Spleen (tissue), 11 donors: ENCODE results near the gene STING1. TPM values are rescaled to one million over a fixed set of nuclear protein-coding genes. Genes with fewer than 3 reads are reported as not detected.

Experiments
- DNase-seq: peaks from one replicate; pipeline ENCODE4 v3.0.0-alpha.2; 2020
- H3K27ac ChIP-seq, 8 donors: fragments of 200-600 bp; sonication (generic) in 7 of 8; 1 replicate in 4 of 8; 2 replicates in 4 of 8; pipeline versions ENCODE4 v1.5.0 to v1.8.0; 2016 to 2021; ENCODE audit warnings: inconsistent platforms in 4 of 8, mild to moderate bottlenecking in 4 of 8, moderate library complexity in 1 of 8
- H3K27me3 ChIP-seq, 7 donors: fragments of 200-600 bp; sonication (generic) in 6 of 7; replicated peaks in 1 of 7; 1 replicate in 4 of 7; 2 replicates in 3 of 7; pipeline versions ENCODE4 v1.5.0 to v1.8.0; 2016 to 2021; ENCODE audit warnings: inconsistent platforms in 3 of 7, mild to moderate bottlenecking in 1 of 7
- H3K36me3 ChIP-seq, 6 donors: fragments of 200-600 bp; sonication (generic) in 5 of 6; 1 replicate in 4 of 6; 2 replicates in 2 of 6; pipeline versions ENCODE4 v1.5.0 to v1.8.0; 2016 to 2021; ENCODE audit warnings: inconsistent platforms in 2 of 6
- H3K4me1 ChIP-seq, 6 donors: fragments of 200-600 bp; sonication (generic) in 5 of 6; 1 replicate in 3 of 6; 2 replicates in 3 of 6; pipeline versions ENCODE4 v1.5.0 to v1.8.0; 2016 to 2021; ENCODE audit warnings: inconsistent platforms in 3 of 6
- H3K4me3 ChIP-seq, 8 donors: fragments of 200-600 bp; sonication (generic) in 7 of 8; 1 replicate in 4 of 8; 2 replicates in 4 of 8; pipeline versions ENCODE4 v1.5.0 to v1.8.0; 2016 to 2021; ENCODE audit warnings: inconsistent platforms in 4 of 8, mild to moderate bottlenecking in 4 of 8, moderate library complexity in 2 of 8
- H3K9me3 ChIP-seq, 8 donors: fragments of 200-600 bp; sonication (generic) in 7 of 8; 1 replicate in 4 of 8; 2 replicates in 4 of 8; pipeline versions ENCODE4 v1.5.0 to v1.8.0; 2016 to 2021; ENCODE audit warnings: inconsistent platforms in 4 of 8
- POLR2A ChIP-seq, 3 donors: fragments of 450-650 bp; IDR thresholded peaks; one replicate each; pipeline ENCODE4 v1.5.1; 2017; ENCODE audit warnings: antibody characterized with exemption in 3 of 3, mild to moderate bottlenecking in 1 of 3
- POLR2AphosphoS5 ChIP-seq, 3 donors: sonication (generic); formaldehyde crosslinking; IDR thresholded peaks; one replicate each; pipeline ENCODE4 v1.5.1; 2017; ENCODE audit warnings: antibody characterized with exemption in 3 of 3
- WGBS, 5 donors: extraction: QIAGEN DNeasy Blood & Tissue Kit in 3 of 5; methylation state at CpG; one replicate each; pipeline versions ENCODE4 v1.1.5 to v1.1.7; 2013 to 2018; 5-methylcytosine and 5-hydroxymethylcytosine counted together
- intact Hi-C: fragments of 100-400 bp; cut with DNase I; formaldehyde crosslinking; loops from one replicate; pipeline ENCODE4 v1.15.0; 2023; ENCODE audit warnings: low total_unique reads
- polyA plus RNA-seq, 3 donors: library from polyadenylated mRNA; stranded (reverse); fragments of 200-250 nt; gene quantifications; one replicate each; pipeline ENCODE4 v1.2.1, GENCODE V29; 2013
- total RNA-seq, 7 donors: library from RNA; depleted of rRNA in 3 of 7; stranded (reverse); fragments of >200 nt in 3 of 7; fragmentation: NEBNext Ultra II Directional in 4 of 7; extraction: Animal tissue kit (Norgen Biotek cat#: 25700) in 4 of 7; gene quantifications; one replicate each; pipeline versions ENCODE4 v1.1.0 to v1.2.1, GENCODE V29; 2016 to 2021
- TF ChIP-seq, protein P1 (sequence below), 11 experiments: fragments of 200-600 bp in 7 of 11; fragments of 450-650 bp in 4 of 11; sonication (generic) in 4 of 11; IDR thresholded peaks in 8 of 11; conservative IDR thresholded peaks in 3 of 11; 1 replicate in 7 of 11; 2 replicates in 4 of 11; pipeline versions ENCODE4 v1.4.0 to v1.8.0; 2016 to 2021; ENCODE audit warnings: antibody characterized with exemption in 11 of 11, inconsistent platforms in 4 of 11, mild to moderate bottlenecking in 1 of 11
- donor health status: healthy with polysubstance abuse.
- donor health status: DM: no; HTN: no; CAD: no; lungs with moderate emphysema.
- donor health status: DM: no; HTN: no; CAD: no.
- donor health status: Bipolar disorder and iron deficiency.
- donor health status: healthy.
- donor health status: DM: no; HTN: no; CAD: no.
- donor health status: DM: yes; HTN: yes; CAD: no.

STING1 gene
- total and polyA plus RNA-seq, 10 donors = 24.2 to 166 (median 104) TPM

DNA sequence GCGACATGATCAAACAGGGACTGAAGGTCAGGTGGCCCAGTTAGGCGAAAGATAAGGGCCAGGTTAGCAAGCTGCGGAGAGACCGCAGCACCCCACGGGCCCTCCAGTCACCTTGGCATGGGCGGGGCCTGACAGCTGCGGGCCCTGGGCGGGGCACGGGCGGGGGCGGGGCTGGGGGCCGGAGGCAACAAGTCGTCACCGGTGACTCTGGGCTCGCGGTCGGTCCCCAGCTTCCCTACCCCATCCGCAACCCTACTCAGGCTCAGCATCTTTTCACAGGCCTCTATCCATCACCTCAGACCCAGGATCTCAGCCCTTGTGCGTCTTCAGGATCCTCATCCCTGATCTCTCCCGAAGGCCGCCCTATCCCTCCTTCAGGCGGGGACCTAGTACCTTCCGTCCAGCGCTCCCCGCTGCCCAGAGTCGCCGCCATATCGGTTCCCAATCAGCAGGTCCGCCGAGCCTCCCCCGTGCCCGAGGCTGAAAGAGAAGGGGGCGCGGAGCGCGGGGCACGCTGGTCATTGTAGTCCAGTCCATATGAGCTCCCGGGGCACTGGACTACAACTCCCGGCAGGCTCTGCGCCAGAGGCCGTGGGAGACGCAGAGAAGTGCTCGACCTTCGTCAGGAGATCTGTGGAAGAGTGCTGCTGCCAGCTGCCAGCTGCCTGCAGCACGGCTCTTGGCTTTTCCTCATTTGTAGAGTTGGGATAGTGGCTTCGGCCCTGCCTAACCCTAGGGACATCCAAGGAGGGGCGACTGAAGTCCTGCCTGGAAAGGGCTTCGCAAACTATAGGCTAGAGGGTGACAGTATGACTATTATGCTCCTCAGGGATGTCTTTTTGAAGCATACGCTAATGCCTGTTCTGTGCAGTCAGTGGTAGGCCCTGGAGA is 43.3 kb downstream of the STING1 start, which contains the start of gene DNAJC18:
Gene DNAJC18, minus strand, starts transcription at position 513 of the 891 bp plus-strand sequence. Its CDS starts 80 bp downstream, at position 433.
- Histone ChIP-seq H3K27me3 (no peaks in the 10 kb centered on the region), H3K9me3 (no peaks in the 10 kb centered on the region), H3K27ac (peak within 1 kb of the TSS; percentile 91 to 99 (median 98)), H3K4me1 (peaks cover 7 to 36% (median 14%) of the 10 kb centered on the region in 6 donors), H3K36me3 (peaks cover 0 to 21% (median 0%) of the 10 kb centered on the region in 6 donors), H3K4me3 (peak within 1 kb of the TSS; percentile 58 to 87 (median 71))
- 3 to 10% (median 4%) methylated on average over 22 to 49 of the region's 49 CpGs for WGBS, 5 donors
- intact Hi-C loops = no loop called here
- DNase-seq = peak; percentile 98
- TF ChIP-seq, protein P1, sequence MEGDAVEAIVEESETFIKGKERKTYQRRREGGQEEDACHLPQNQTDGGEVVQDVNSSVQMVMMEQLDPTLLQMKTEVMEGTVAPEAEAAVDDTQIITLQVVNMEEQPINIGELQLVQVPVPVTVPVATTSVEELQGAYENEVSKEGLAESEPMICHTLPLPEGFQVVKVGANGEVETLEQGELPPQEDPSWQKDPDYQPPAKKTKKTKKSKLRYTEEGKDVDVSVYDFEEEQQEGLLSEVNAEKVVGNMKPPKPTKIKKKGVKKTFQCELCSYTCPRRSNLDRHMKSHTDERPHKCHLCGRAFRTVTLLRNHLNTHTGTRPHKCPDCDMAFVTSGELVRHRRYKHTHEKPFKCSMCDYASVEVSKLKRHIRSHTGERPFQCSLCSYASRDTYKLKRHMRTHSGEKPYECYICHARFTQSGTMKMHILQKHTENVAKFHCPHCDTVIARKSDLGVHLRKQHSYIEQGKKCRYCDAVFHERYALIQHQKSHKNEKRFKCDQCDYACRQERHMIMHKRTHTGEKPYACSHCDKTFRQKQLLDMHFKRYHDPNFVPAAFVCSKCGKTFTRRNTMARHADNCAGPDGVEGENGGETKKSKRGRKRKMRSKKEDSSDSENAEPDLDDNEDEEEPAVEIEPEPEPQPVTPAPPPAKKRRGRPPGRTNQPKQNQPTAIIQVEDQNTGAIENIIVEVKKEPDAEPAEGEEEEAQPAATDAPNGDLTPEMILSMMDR (IDR thresholded peaks at IDR 0.05 in 8 of 11, conservative IDR thresholded peaks at IDR 0.05 in 3 of 11) = peak in 2 of 11 experiments; percentile 3 to 29
- TF ChIP-seq POLR2AphosphoS5 (IDR thresholded peaks at IDR 0.05) (peak; percentile 89 to 93 (median 90)), POLR2A (IDR thresholded peaks at IDR 0.05) (peak in 2 of 3 donors; percentile 1 to 64)

DNA sequence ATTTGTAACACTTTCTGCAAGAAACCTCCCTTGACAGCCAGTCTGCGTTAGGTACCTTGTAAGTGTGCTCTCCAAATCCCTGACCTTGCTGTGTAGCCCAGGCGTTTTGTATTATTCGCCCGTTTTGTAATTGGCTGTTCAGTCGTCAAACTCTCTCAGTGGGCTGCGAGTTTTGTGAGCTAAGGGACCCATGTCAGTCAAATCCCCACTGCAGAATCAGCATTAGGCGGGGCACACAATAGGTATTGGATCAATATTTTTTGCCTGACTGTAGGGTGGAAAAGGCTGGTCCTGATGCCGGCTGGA is 43.9 kb downstream of the STING1 start:
- peak overlapping the region; percentile 91 to 99 (median 98) for H3K27ac ChIP-seq
- H3K4me3 ChIP-seq = peak overlapping the region; percentile 58 to 87 (median 71)
- no peaks in the 10 kb centered on the region for H3K27me3 ChIP-seq
- TF ChIP-seq, protein P1 (IDR thresholded peaks at IDR 0.05 in 8 of 11, conservative IDR thresholded peaks at IDR 0.05 in 3 of 11) = no peak
- no peak for TF ChIP-seq POLR2AphosphoS5 (IDR thresholded peaks at IDR 0.05)
- 38 to 51% (median 42%) methylated on average over 8 of the region's 8 CpGs for WGBS, 5 donors
- H3K4me1 ChIP-seq = peaks cover 7 to 30% (median 14%) of the 10 kb centered on the region in 6 donors
- no peaks in the 10 kb centered on the region for H3K9me3 ChIP-seq
- peaks cover 0 to 27% (median 0%) of the 10 kb centered on the region in 6 donors for H3K36me3 ChIP-seq
- intact Hi-C loops = no loop called here
- DNase-seq = no peak

DNA sequence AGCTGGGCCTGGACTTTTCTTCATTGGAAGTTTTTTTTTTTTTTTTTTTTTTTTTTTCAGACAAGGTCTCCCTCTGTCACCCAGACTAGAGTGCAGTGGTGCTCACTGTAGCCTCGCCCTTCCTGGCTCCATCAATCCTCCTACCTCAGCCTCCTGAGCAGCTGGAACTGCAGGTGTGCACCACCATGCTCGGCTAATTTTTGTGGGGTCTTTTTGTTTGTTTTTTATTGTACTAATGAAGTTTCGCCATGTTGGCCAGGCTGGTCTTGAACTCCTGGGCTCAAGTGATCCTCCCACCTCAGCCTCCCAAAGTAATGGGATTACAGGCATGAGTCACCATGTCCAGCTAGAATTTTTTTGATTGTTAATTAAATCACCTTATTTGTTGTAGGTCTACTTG is 46.9 kb downstream of the STING1 start:
- no peak for DNase-seq
- Histone ChIP-seq H3K27me3 (no peaks in the 10 kb centered on the region), H3K9me3 (no peaks in the 10 kb centered on the region), H3K27ac (no peak overlapping the region), H3K4me3 (no peak overlapping the region), H3K36me3 (peaks cover 0 to 43% (median 0%) of the 10 kb centered on the region in 6 donors), H3K4me1 (peaks cover 7 to 27% (median 14%) of the 10 kb centered on the region in 6 donors)
- intact Hi-C loops = no loop called here
- 94 to 98% (median 97%) methylated on average over 3 of the region's 3 CpGs for WGBS, 5 donors
- TF ChIP-seq POLR2AphosphoS5 (IDR thresholded peaks at IDR 0.05) = no peak

DNA sequence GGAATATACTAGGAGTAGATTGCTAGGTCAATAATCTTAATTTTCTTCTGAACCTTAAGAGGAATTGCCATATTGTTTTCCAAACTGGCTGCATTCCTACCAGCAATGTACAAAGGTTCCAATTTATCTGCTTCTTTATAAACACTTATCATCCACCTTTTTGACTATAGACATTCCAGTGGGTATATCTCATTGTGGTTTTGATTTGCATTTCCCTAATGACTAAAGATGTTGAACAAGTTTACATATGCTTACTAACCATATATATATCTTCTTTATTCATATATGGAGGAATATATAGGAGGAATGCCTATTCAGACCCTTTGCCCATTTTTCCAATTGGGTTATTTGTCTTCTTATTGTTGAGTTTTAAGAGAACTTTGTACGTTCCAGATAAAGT is 50.9 kb downstream of the STING1 start:
- H3K4me1 ChIP-seq = no peaks in the 10 kb centered on the region
- 91 to 100% (median 92%) methylated on average over 1 of the region's 1 CpG for WGBS, 5 donors
- intact Hi-C loops = no loop called here
- no peak for DNase-seq
- no peaks in the 10 kb centered on the region for H3K27me3 ChIP-seq
- H3K4me3 ChIP-seq = no peak overlapping the region
- H3K27ac ChIP-seq = no peak overlapping the region
- peaks cover 0 to 55% (median 4%) of the 10 kb centered on the region in 6 donors for H3K36me3 ChIP-seq
- no peaks in the 10 kb centered on the region for H3K9me3 ChIP-seq
- TF ChIP-seq, protein P1 (IDR thresholded peaks at IDR 0.05 in 8 of 11, conservative IDR thresholded peaks at IDR 0.05 in 3 of 11) = no peak
- no peak for TF ChIP-seq POLR2AphosphoS5 (IDR thresholded peaks at IDR 0.05)
